ENCODE results near the gene CDH4. TPM values are rescaled to one million over a fixed set of nuclear protein-coding genes. Genes with fewer than 3 reads are reported as not detected.

The CDH4 gene
- total RNA-seq, 1 donor from 2014 or later = 0.99 TPM

DNA sequence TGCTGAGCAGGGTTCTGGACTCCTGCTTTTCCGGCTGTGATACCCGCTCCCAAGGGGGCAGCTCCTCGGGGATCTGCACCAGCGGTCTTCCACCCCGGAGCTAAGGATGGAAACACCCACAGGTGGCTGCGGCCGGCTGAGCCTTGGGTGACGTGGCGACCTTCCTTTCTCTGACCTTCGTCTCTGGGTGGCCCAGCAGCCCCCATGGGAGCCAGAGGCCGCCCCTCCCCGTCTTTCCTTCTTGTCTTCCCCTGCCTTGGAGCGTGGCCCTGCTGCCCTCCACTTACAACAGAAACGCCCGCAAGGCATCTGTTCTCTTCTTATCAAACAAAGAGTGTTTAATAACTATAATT lies 407.9 kb downstream of the CDH4 start:
- Mint-ChIP-seq H3K27me3 (ENCODE audit: low read depth) (peaks cover 6% of the 10 kb centered on the region), H3K9me3 (ENCODE audit: low read depth) (no peaks in the 10 kb centered on the region), H3K36me3 (ENCODE audit: low read depth) (no peaks in the 10 kb centered on the region), H3K4me3 (ENCODE audit: unreplicated experiment) (no peak overlapping the region), H3K4me1 (ENCODE audit: low read depth) (peaks cover 5% of the 10 kb centered on the region), H3K27ac (ENCODE audit: unreplicated experiment) (no peak overlapping the region)
- TF ChIP-seq, protein P1, sequence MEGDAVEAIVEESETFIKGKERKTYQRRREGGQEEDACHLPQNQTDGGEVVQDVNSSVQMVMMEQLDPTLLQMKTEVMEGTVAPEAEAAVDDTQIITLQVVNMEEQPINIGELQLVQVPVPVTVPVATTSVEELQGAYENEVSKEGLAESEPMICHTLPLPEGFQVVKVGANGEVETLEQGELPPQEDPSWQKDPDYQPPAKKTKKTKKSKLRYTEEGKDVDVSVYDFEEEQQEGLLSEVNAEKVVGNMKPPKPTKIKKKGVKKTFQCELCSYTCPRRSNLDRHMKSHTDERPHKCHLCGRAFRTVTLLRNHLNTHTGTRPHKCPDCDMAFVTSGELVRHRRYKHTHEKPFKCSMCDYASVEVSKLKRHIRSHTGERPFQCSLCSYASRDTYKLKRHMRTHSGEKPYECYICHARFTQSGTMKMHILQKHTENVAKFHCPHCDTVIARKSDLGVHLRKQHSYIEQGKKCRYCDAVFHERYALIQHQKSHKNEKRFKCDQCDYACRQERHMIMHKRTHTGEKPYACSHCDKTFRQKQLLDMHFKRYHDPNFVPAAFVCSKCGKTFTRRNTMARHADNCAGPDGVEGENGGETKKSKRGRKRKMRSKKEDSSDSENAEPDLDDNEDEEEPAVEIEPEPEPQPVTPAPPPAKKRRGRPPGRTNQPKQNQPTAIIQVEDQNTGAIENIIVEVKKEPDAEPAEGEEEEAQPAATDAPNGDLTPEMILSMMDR (IDR thresholded peaks at IDR 0.05) = no peak
- no peak for DNase-seq (ENCODE audit: low spot score)

DNA sequence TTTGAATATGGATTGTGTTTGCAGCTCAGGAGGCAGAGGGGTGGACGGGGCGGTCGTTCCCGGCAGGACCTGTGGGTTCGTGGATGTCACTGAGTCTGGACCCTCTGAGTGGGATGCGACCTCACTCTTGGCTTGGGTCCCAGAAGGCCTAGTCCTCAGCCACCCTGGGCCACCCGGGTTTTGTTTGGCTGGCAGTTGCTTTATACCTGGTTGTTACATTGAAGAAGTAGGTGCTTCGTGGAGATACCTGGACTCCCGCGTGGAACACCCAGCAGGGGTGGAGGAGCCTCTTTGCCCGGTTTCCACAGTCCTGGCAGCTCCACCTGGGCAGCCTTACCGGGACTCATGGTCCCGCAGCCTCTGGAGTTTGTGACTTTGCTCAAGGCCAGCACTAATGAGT lies 408.5 kb downstream of the CDH4 start:
- H3K4me3 Mint-ChIP-seq (ENCODE audit: unreplicated experiment) = no peak overlapping the region
- H3K9me3 Mint-ChIP-seq (ENCODE audit: low read depth) = no peaks in the 10 kb centered on the region
- no peak for DNase-seq (ENCODE audit: low spot score)
- TF ChIP-seq, protein P1 (IDR thresholded peaks at IDR 0.05) = no peak
- H3K36me3 Mint-ChIP-seq (ENCODE audit: low read depth) = no peaks in the 10 kb centered on the region
- peaks cover 5% of the 10 kb centered on the region for H3K4me1 Mint-ChIP-seq (ENCODE audit: low read depth)
- no peak overlapping the region for H3K27ac Mint-ChIP-seq (ENCODE audit: unreplicated experiment)
- H3K27me3 Mint-ChIP-seq (ENCODE audit: low read depth) = peaks cover 6% of the 10 kb centered on the region

DNA sequence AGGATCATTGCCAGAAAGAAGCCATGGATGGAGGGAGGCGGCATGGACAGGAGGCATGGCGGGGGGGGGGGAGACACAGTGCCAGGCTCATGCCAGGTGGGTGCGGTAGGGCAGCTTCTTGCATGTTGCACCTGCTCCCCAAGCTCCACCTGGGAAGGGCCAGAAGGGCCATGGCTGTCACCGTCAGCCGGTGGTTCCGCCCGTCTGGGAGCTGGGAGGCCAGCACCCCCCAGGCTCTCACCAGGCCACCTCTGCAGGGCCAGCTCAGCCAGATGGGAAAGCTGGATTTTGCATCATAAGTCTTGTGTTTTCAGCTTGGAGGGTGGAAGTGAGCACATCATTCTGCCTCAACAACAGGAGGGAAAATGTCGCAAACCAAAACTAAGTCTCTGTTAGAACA lies 409.0 kb downstream of the CDH4 start:
- TF ChIP-seq, protein P1 (IDR thresholded peaks at IDR 0.05) = no peak
- Mint-ChIP-seq H3K27ac (ENCODE audit: unreplicated experiment) (no peak overlapping the region), H3K9me3 (ENCODE audit: low read depth) (no peaks in the 10 kb centered on the region), H3K36me3 (ENCODE audit: low read depth) (no peaks in the 10 kb centered on the region), H3K27me3 (ENCODE audit: low read depth) (peaks cover 3% of the 10 kb centered on the region), H3K4me1 (ENCODE audit: low read depth) (peaks cover 5% of the 10 kb centered on the region), H3K4me3 (ENCODE audit: unreplicated experiment) (no peak overlapping the region)
- no peak for DNase-seq (ENCODE audit: low spot score)

DNA sequence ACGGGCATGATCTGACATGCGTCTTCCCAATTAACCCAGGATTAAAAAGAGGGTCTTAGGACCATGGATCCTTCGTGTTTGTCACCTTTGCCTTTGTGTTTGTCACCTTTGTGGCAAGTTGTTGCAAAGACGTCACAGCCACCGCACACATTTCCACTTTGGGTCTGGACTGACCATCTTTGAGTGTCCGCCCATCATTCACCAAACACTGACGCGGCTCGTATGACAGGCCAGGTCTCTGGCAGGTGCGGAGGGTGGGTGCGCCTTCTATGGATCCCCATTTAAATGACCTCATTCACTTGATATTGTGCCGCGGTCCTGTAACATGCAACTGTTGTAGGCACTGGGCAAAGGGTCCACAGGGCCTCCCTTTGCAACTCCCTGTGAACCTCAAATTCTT lies 409.5 kb downstream of the CDH4 start:
- Mint-ChIP-seq H3K4me3 (ENCODE audit: unreplicated experiment) (no peak overlapping the region), H3K27ac (ENCODE audit: unreplicated experiment) (no peak overlapping the region), H3K36me3 (ENCODE audit: low read depth) (no peaks in the 10 kb centered on the region), H3K27me3 (ENCODE audit: low read depth) (peaks cover 3% of the 10 kb centered on the region), H3K4me1 (ENCODE audit: low read depth) (peaks cover 5% of the 10 kb centered on the region), H3K9me3 (ENCODE audit: low read depth) (no peaks in the 10 kb centered on the region)
- TF ChIP-seq, protein P1 (IDR thresholded peaks at IDR 0.05) = no peak
- DNase-seq (ENCODE audit: low spot score) = no peak

DNA sequence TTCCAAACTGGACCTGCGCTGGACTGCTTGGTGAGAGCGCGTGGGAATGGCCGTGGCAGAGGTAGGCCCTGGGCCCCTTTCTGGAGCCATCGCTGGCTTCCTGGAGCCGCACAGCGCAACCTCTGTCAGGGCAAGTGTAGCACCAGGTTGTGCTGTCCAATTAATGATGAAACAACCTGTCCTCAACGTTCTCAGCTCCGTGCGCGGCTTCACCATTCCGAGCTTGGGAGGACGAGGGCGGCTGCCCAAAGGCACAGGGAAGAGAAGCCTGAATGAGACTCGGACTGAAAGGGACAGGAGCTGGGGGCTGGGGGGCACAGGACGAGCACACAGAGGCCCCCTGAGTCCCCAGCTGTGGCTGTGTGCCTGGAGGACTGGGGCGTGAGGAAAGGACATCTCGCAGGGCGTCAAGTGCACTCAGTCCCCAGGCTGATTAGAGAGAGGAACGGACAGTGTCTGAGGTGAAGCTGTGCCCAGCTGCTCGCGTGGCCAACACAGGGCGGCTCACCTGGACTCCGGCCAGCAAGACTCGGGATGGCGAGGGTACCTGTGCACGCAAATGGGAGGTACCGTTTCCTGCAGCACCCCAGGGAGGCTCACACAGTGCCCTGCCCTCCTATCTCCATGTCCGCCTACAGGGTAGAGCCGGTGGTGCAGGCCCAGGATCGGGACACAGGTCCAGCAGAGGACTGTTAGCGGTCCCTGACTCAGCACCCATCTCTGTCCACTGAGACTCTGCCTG lies 410.3 kb downstream of the CDH4 start:
- no peak overlapping the region for H3K27ac Mint-ChIP-seq (ENCODE audit: unreplicated experiment)
- H3K4me3 Mint-ChIP-seq (ENCODE audit: unreplicated experiment) = no peak overlapping the region
- DNase-seq (ENCODE audit: low spot score) = no peak

More for the DNA sequence above, 410.3 kb downstream of the CDH4 start:
- H3K9me3 Mint-ChIP-seq (ENCODE audit: low read depth) = no peaks in the 10 kb centered on the region
- TF ChIP-seq, protein P1 (IDR thresholded peaks at IDR 0.05) = no peak
- no peaks in the 10 kb centered on the region for H3K36me3 Mint-ChIP-seq (ENCODE audit: low read depth)
- H3K4me1 Mint-ChIP-seq (ENCODE audit: low read depth) = peaks cover 5% of the 10 kb centered on the region
- peaks cover 2% of the 10 kb centered on the region for H3K27me3 Mint-ChIP-seq (ENCODE audit: low read depth)
